ENCODE data around the gene OR1F1. TPM values are rescaled to one million over a fixed set of nuclear protein-coding genes. Genes with fewer than 3 reads are reported as not detected.

The OR1F1 gene
- total and polyA plus RNA-seq, 2 experiments from 2014 or later: 0.38 TPM; not detected in 1

DNA sequence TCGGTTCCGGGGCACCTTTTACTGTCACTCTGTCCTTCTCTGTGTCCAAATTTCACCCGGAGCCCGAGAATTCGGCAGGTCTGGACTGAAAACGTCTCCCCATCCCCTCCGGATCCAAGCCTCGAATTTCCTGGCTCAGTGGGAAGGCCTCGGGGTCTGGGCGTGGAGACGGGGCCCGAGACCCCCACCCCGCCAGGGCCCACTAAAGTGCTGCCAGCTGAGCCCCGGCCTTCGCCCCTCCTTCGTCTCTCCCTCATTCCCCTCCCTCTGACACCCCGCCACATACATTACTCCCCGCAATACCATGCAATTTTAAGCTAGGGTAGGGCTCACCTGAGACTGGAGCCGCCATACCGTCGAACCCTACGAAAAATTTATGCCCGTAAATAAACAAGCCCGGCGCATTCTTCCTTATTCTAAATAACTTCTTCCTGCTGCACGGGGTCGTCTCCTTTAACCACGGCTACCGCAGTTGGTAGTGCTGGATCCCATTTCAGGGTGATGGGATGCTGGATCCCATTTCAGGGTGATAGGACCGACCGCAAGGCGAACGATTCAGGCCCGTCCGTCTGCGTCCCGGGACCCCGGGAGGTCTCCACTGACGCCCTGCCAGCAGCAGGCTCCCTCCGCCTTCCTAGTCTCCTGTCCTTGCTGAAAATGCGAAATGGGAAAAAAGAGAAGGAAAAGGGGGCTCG, 4.4 kb upstream of the OR1F1 start:
- H3K27ac Mint-ChIP-seq: peak overlapping the region; percentile 37; the same call in 1 of the 2 replicates
- Histone ChIP-seq H3K4me3 (peak overlapping the region; percentile 94), H3K36me3 (ENCODE audit: insufficient read depth) (no peaks in the 10 kb centered on the region), H3K9me2 (ENCODE audit: insufficient read depth) (no peaks in the 10 kb centered on the region), H2AFZ (peak overlapping the region; percentile 95), H4K20me1 (replicated peaks; ENCODE audit: insufficient read depth) (no peaks in the 10 kb centered on the region), H3K4me2 (peak overlapping the region; percentile 87), H3K4me1 (ENCODE audit: insufficient read depth) (peaks cover 5% of the 10 kb centered on the region), H3F3A (replicated peaks; ENCODE audit: low read depth) (0 out of 2 replicates have a peak, but pooled peaks cover 14% of the 10 kb centered on the region), H3K27me3 (ENCODE audit: insufficient read depth) (peaks cover 26% of the 10 kb centered on the region), H3K27ac (ENCODE audit: low read depth) (no peak overlapping the region), H3K79me2 (replicated peaks; ENCODE audit: insufficient read depth) (no peaks in the 10 kb centered on the region)
- ATAC-seq: peak; percentile 6
- peaks cover 17% of the 10 kb centered on the region for H3K9me3 Mint-ChIP-seq
- TF ChIP-seq ZNF462 (CRISPR knock-in tag; IDR thresholded peaks at IDR 0.05) (no peak), STAT1 (IDR thresholded peaks at IDR 0.05; ENCODE audit: unreplicated experiment) (no peak), CREB1 (CRISPR knock-in tag; IDR thresholded peaks at IDR 0.05; ENCODE audit: low read depth) (no peak), JUNB (IDR thresholded peaks at IDR 0.05; ENCODE audit: unreplicated experiment) (no peak), EZH2phosphoT487 (IDR thresholded peaks at IDR 0.05; ENCODE audit: unreplicated experiment) (no peak), POLR2AphosphoS5 (IDR thresholded peaks at IDR 0.05; ENCODE audit: low read depth) (no peak), EZH2 (IDR thresholded peaks at IDR 0.05; ENCODE audit: low read depth, unreplicated experiment) (no peak), ZNF331 (CRISPR knock-in tag; IDR thresholded peaks at IDR 0.05; ENCODE audit: low read depth) (no peak), ZNF114 (CRISPR knock-in tag; IDR thresholded peaks at IDR 0.05) (no peak), NANOG (IDR thresholded peaks at IDR 0.05; ENCODE audit: borderline replicate concordance) (no peak), ETS1 (IDR thresholded peaks at IDR 0.05) (no peak)
- TF ChIP-seq, protein P1, sequence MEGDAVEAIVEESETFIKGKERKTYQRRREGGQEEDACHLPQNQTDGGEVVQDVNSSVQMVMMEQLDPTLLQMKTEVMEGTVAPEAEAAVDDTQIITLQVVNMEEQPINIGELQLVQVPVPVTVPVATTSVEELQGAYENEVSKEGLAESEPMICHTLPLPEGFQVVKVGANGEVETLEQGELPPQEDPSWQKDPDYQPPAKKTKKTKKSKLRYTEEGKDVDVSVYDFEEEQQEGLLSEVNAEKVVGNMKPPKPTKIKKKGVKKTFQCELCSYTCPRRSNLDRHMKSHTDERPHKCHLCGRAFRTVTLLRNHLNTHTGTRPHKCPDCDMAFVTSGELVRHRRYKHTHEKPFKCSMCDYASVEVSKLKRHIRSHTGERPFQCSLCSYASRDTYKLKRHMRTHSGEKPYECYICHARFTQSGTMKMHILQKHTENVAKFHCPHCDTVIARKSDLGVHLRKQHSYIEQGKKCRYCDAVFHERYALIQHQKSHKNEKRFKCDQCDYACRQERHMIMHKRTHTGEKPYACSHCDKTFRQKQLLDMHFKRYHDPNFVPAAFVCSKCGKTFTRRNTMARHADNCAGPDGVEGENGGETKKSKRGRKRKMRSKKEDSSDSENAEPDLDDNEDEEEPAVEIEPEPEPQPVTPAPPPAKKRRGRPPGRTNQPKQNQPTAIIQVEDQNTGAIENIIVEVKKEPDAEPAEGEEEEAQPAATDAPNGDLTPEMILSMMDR (conservative IDR thresholded peaks at IDR 0.05; ENCODE audit: low read depth in 2 of 2): no peak
- TF ChIP-seq, protein P2, sequence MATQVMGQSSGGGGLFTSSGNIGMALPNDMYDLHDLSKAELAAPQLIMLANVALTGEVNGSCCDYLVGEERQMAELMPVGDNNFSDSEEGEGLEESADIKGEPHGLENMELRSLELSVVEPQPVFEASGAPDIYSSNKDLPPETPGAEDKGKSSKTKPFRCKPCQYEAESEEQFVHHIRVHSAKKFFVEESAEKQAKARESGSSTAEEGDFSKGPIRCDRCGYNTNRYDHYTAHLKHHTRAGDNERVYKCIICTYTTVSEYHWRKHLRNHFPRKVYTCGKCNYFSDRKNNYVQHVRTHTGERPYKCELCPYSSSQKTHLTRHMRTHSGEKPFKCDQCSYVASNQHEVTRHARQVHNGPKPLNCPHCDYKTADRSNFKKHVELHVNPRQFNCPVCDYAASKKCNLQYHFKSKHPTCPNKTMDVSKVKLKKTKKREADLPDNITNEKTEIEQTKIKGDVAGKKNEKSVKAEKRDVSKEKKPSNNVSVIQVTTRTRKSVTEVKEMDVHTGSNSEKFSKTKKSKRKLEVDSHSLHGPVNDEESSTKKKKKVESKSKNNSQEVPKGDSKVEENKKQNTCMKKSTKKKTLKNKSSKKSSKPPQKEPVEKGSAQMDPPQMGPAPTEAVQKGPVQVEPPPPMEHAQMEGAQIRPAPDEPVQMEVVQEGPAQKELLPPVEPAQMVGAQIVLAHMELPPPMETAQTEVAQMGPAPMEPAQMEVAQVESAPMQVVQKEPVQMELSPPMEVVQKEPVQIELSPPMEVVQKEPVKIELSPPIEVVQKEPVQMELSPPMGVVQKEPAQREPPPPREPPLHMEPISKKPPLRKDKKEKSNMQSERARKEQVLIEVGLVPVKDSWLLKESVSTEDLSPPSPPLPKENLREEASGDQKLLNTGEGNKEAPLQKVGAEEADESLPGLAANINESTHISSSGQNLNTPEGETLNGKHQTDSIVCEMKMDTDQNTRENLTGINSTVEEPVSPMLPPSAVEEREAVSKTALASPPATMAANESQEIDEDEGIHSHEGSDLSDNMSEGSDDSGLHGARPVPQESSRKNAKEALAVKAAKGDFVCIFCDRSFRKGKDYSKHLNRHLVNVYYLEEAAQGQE (IDR thresholded peaks at IDR 0.05; ENCODE audit: unreplicated experiment): no peak
- H3K27me3 Mint-ChIP-seq (ENCODE audit: insufficient read depth, low read depth, poor library complexity): peaks cover 60% of the 10 kb centered on the region
- no peak for DNase-seq (ENCODE audit: low spot score)
- H3K4me3 Mint-ChIP-seq: peak overlapping the region; percentile 95
- peaks cover 7% of the 10 kb centered on the region; the same call in 2 of the 3 replicates for H3K36me3 Mint-ChIP-seq (ENCODE audit: low read depth)
- H3K4me1 Mint-ChIP-seq: peaks cover 12% of the 10 kb centered on the region
